GM12801 (cell line): ENCODE results near the gene PIEZO1.

Source experiments
- TF ChIP-seq, protein P1 (sequence below): IDR thresholded peaks from one replicate; pipeline ENCODE4 v1.5.1; 2011; ENCODE audit warnings: control low read depth; ENCODE audit not compliant: insufficient read length; ENCODE audit errors: extremely low read depth

Gene PIEZO1

GRCh38 chr16:88784856-88785105 is 239 bp downstream of the PIEZO1 start:
- TF ChIP-seq, protein P1, sequence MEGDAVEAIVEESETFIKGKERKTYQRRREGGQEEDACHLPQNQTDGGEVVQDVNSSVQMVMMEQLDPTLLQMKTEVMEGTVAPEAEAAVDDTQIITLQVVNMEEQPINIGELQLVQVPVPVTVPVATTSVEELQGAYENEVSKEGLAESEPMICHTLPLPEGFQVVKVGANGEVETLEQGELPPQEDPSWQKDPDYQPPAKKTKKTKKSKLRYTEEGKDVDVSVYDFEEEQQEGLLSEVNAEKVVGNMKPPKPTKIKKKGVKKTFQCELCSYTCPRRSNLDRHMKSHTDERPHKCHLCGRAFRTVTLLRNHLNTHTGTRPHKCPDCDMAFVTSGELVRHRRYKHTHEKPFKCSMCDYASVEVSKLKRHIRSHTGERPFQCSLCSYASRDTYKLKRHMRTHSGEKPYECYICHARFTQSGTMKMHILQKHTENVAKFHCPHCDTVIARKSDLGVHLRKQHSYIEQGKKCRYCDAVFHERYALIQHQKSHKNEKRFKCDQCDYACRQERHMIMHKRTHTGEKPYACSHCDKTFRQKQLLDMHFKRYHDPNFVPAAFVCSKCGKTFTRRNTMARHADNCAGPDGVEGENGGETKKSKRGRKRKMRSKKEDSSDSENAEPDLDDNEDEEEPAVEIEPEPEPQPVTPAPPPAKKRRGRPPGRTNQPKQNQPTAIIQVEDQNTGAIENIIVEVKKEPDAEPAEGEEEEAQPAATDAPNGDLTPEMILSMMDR, result no peak

DNA sequence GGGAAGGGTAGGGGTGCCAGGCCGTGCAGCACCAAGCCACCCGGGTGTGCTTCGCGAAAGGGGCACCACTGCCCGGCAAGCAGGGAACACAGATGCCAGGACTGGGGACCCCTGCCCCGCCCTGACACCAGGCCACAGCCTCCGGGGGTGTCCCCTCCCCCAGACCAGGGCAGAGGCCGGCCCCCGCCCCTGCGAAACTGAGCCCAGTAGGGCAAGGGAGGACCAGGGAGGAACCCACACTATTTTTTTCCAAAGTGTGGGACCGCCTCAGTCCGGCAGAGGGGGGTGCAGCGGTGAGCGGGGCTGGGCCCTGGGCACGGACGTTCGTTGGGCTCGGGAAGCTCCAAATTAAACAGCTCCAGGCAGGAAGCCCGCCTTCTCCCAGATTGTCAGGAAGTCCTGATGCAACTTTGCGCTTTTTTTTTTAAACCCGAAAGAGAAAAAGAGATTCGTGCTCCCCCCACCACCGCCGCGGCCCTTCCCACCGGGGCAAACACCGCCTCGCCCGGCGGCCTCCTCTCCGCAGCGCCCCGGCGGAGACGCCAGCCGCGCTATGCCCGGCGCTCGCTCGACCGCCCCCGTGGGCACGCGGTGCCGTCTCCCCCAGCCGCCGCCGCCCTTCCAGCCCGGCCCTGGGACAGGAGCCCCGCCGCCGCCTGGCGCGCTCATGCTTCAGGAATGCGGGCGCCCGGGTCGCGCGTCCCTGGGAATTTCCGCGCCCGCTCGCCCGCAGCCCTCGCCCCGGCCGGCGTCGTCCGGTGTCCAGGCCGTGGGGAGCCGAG is 755 bp downstream of the PIEZO1 start:
- TF ChIP-seq, protein P1, result no peak

DNA sequence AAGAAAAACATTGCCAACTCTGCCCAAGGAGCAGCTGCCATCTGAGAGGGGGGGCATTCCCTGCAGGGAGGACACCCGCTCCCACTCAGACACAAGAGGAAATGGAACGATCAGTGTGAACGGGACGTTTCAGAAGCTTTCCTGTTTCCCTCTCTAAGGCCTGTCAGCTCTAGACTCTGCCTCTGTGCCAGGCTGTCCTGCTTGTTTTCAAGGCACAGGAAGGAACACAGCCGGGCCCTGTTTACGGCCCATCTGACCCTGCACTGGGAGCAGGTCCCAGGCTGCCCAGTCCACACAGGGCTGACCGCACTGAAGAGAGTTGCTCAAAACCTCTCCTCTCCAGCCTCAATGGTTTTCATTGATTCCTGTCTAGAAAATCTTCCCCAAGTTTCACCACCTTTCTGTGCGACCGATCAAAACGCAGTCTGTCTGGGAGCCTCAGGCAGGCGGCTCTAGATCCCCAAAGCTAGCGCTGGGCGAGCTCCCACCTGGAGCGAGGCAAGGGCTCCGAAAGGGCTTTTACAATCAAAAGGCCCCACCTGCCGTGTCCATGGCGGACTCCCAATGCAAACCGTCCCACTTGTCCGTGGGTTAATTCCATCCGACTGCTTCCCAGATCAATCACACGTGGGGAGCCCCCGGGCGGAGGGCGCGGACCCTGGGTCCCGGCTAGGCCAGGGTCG is 1.5 kb downstream of the PIEZO1 start:
- TF ChIP-seq, protein P1, result no peak

- TF ChIP-seq, protein P1, result no peak
Measured at GRCh38 chr16:88782454-88783390, 2.3 kb downstream of the PIEZO1 start.

- TF ChIP-seq, protein P1, result no peak
Measured at GRCh38 chr16:88781140-88782077, 3.6 kb downstream of the PIEZO1 start.

DNA sequence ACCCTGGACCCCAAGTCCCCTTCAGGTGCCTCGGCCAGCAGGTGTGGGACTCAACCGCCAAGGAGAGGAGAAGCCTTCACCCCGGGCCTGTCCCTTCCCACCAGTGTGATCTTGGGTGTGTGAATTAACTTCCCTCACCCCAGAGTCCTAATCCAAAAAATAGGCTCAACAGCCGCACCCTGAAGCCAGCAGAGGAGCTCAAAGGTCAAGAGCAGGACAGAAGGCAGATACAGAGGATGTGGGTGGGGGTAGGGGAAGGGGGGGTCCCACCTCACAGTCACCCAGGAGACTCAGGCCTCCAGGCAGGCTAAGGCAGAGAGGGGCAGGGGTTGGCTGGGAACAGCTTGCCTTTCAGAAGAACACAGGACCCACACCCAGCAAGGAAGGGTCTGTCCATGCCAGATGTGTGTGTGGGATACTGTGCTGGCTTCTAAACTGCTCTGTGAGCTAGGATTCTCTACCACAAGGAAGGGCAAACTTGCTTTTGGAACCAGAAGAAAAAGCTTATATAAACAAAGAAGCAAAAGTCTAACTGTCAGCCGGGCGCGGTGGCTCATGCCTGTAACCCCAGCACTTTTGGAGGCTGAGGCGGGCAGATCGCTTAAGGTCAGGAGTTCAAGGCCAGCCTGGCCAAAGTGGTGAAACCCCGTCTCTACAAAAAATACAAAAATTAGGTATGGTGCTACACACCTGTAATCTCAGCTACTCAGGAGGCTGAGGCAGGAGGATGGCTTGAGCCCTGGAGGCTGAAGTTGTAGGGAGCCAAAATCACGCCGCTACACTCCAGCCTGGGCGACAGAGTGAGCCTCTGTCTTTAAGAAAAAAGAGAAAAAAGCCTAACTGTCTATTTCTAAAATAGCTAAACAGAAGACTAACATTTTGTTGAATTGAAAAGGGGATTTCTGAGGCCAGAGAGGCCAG is 4.6 kb downstream of the PIEZO1 start:
- TF ChIP-seq, protein P1, result no peak
